Glutamatergic neuron (in vitro differentiated cells): ENCODE results near the gene TRIM25. TPM values are rescaled to one million over a fixed set of nuclear protein-coding genes. Genes with fewer than 3 reads are reported as not detected.

Experiments
- DNase-seq: peaks from one replicate; pipeline ENCODE4 v3.0.0; 2022
- H3K27ac Mint-ChIP-seq: one replicate; pipeline ENCODE4 v1.8.0; 2020; ENCODE audit warnings: mild to moderate bottlenecking, mixed read lengths, inconsistent platforms; ENCODE audit not compliant: unreplicated experiment
- H3K27me3 Mint-ChIP-seq: one replicate; pipeline ENCODE4 v1.8.0; 2020; ENCODE audit warnings: mild to moderate bottlenecking, moderate library complexity, mixed read lengths, inconsistent platforms; ENCODE audit not compliant: unreplicated experiment
- H3K36me3 Mint-ChIP-seq: one replicate; pipeline ENCODE4 v1.8.0; 2020; ENCODE audit warnings: mild to moderate bottlenecking, mixed read lengths, inconsistent platforms; ENCODE audit not compliant: unreplicated experiment
- H3K4me1 Mint-ChIP-seq: one replicate; pipeline ENCODE4 v1.8.0; 2020; ENCODE audit warnings: mild to moderate bottlenecking, low read depth, mixed read lengths, inconsistent platforms; ENCODE audit not compliant: unreplicated experiment
- H3K4me3 Mint-ChIP-seq: one replicate; pipeline ENCODE4 v1.8.0; 2020; ENCODE audit warnings: mild to moderate bottlenecking, mixed read lengths, inconsistent platforms; ENCODE audit not compliant: unreplicated experiment
- H3K9me3 Mint-ChIP-seq: one replicate; pipeline ENCODE4 v1.8.0; 2020; ENCODE audit warnings: mild to moderate bottlenecking, moderate library complexity, mixed read lengths, inconsistent platforms; ENCODE audit not compliant: unreplicated experiment
- CTCF ChIP-seq: fragments of 200-600 bp; sonication (generic); IDR thresholded peaks from one replicate; pipeline ENCODE4 v1.5.0; 2021; ENCODE audit not compliant: partially characterized antibody, unreplicated experiment
- total RNA-seq: library from RNA; stranded (reverse); fragmentation: NEBNext Ultra II Directional; extraction: Animal tissue kit (Norgen Biotek cat#: 25700); gene quantifications from one replicate; pipeline ENCODE4 v1.2.1, GENCODE V29; 2021; ENCODE audit not compliant: unreplicated experiment

Gene TRIM25
- total RNA-seq, 1 donor from 2014 or later = 1.9 TPM

DNA sequence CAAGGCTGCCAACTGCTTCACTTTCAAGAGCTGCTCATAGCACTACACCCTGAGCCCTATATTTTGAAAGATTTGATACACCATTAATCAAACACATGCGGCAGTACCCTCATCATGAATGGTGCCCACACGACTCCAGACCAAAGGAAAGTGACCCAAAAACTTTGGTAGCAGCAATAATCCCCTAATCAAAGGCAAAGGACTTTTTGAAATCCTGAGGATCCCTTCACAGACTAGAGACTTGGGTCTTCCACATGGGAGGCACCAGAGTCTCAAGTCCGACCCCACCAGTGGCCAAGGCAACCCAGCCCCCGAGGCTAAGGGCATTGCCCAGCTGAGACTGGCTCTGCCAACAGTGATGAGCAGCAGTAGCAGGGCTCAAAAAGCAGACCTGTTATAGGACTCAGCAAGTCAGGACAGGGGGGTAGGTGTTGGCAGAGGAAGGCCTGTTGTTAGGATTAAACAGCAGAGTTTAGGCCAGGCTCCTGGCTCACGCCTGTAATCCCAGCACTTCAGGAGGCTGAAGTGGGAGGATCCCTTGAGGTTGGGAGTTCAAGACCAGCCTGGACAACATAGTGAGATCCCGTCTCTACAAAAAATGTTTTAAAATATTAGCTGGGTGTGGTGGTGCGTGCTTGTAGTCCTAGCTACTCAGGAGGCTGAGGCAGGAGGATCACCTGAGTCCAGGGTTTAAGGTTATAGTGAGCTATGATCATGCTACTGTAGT lies 3.2 kb downstream of the TRIM25 start:
- Mint-ChIP-seq H3K4me3 (no peak overlapping the region), H3K27me3 (peaks cover 11% of the 10 kb centered on the region), H3K9me3 (peaks cover 2% of the 10 kb centered on the region), H3K4me1 (peaks cover 3% of the 10 kb centered on the region), H3K27ac (no peak overlapping the region), H3K36me3 (peaks cover 3% of the 10 kb centered on the region)
- no peak for TF ChIP-seq CTCF
- no peak for DNase-seq

GRCh38 chr17:56909742-56910508 lies 3.9 kb downstream of the TRIM25 start:
- Mint-ChIP-seq H3K9me3 (peaks cover 2% of the 10 kb centered on the region), H3K4me3 (no peak overlapping the region), H3K27me3 (peaks cover 8% of the 10 kb centered on the region), H3K36me3 (peaks cover 3% of the 10 kb centered on the region), H3K4me1 (peaks cover 3% of the 10 kb centered on the region), H3K27ac (no peak overlapping the region)
- no peak for DNase-seq
- no peak for TF ChIP-seq CTCF

DNA sequence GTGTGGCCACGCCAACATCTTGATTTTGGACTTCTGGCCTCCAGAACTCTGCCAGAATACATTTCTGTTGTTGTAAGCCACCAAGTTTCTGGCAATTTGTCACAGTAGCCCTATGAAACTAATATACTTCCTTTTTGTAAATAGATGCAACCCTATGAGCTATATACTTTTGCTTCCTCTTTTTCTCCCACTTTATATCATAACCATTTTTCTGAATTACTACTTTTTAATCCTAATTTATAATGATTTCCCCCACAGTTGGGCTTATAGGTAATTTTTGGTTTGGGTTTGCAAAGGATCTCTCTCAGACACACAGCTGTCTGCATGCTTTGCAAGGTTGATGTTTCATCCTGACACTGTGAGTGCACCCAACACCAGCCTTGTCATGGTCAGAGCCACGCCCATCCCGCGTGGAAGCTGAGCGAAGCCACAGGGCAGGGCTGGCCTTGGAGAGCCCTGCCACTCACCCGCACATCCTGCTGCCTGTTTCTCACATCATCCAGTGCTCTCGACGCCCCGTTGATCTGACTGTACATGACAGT lies 5.8 kb downstream of the TRIM25 start:
- no peak overlapping the region for H3K27ac Mint-ChIP-seq
- H3K4me3 Mint-ChIP-seq = no peak overlapping the region
- H3K4me1 Mint-ChIP-seq = no peaks in the 10 kb centered on the region
- TF ChIP-seq CTCF = no peak
- H3K9me3 Mint-ChIP-seq = peaks cover 3% of the 10 kb centered on the region
- H3K36me3 Mint-ChIP-seq = peaks cover 9% of the 10 kb centered on the region
- no peak for DNase-seq
- peaks cover 2% of the 10 kb centered on the region for H3K27me3 Mint-ChIP-seq

DNA sequence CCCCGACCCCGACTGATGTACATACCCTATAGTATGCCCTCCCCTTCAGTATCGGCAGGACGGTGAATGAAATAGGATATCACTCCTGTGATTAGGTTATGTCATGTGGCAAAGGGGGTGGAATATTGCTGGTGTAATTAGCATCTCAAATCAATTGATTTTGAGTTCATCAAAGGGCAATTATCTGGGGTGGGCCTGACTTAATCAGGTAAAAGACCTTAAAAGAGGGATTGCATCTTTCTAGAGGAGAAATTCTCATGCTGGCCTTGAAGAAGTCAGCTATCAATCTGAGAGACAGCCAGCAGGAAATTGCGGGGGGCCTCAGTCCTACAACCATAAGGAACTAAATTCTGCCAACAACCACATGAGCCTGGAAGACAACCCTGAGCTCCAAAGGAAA lies 10.3 kb downstream of the TRIM25 start:
- TF ChIP-seq CTCF = no peak
- DNase-seq = no peak
- H3K4me3 Mint-ChIP-seq = no peak overlapping the region
- H3K27me3 Mint-ChIP-seq = no peaks in the 10 kb centered on the region
- no peaks in the 10 kb centered on the region for H3K4me1 Mint-ChIP-seq
- H3K27ac Mint-ChIP-seq = no peak overlapping the region
- peaks cover 2% of the 10 kb centered on the region for H3K9me3 Mint-ChIP-seq
- peaks cover 6% of the 10 kb centered on the region for H3K36me3 Mint-ChIP-seq

DNA sequence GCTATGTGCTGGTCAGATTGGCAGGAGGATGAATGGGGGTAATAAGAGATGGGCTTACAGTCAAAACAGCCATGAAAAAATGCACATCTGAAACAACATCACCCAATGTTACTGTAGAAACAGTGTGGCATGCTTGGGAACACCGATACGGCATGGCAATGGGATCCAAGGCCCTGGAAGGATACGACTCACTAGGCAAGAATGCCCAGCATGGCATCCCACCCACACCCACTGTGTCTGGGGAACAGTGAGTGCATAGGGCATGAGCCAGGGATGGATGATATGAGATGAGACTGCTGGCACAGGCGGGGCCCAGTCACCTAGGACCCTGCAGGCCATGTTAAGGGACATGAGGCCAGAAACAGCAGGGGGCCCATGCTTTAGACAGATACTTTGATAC lies 11.5 kb downstream of the TRIM25 start:
- Mint-ChIP-seq H3K27me3 (no peaks in the 10 kb centered on the region), H3K4me3 (no peak overlapping the region), H3K36me3 (peaks cover 5% of the 10 kb centered on the region), H3K4me1 (no peaks in the 10 kb centered on the region), H3K27ac (no peak overlapping the region), H3K9me3 (peaks cover 2% of the 10 kb centered on the region)
- no peak for TF ChIP-seq CTCF
- no peak for DNase-seq
